Testis (tissue), 2 donors: Measurements from ENCODE around the gene MEP1A.

Source experiments
- CTCF ChIP-seq, 3 experiments: fragments of 450-650 bp in 2 of 3; fragments of 200-600 bp in 1 of 3; sonication (generic) in 1 of 3; IDR thresholded peaks; one replicate each; pipeline ENCODE4 v1.5.1; 2016 to 2019; ENCODE audit warnings: antibody characterized with exemption in 3 of 3, mild to moderate bottlenecking in 2 of 3, moderate library complexity in 1 of 3
- POLR2A ChIP-seq: fragments of 450-650 bp; IDR thresholded peaks from one replicate; pipeline ENCODE4 v1.6.1; 2017; ENCODE audit warnings: antibody characterized with exemption, mild to moderate bottlenecking, moderate library complexity

GRCh38 chr6:46781478-46782378, 11.5 kb upstream of the MEP1A start:
- TF ChIP-seq CTCF (IDR thresholded peaks at IDR 0.05) (peak; percentile 50 to 63 (median 61)), POLR2A (no peak)
